Uterus (tissue), 2 donors: ENCODE results near the gene HADHB.

Source experiments
- CTCF ChIP-seq, 4 experiments: fragments of 200-600 bp in 2 of 4; fragments of 450-650 bp in 2 of 4; sonication (generic) in 2 of 4; IDR thresholded peaks; one replicate each; pipeline ENCODE4 v1.5.1; 2016 to 2019; ENCODE audit warnings: antibody characterized with exemption in 4 of 4, mild to moderate bottlenecking in 2 of 4, moderate library complexity in 1 of 4
- POLR2A ChIP-seq, 2 donors: fragments of 450-650 bp; IDR thresholded peaks; one replicate each; pipeline ENCODE4 v1.6.1; 2016; ENCODE audit warnings: antibody characterized with exemption in 2 of 2, mild to moderate bottlenecking in 1 of 2, moderate library complexity in 1 of 2

- TF ChIP-seq POLR2A (IDR thresholded peaks at IDR 0.05) (peak; percentile 11 to 61), CTCF (IDR thresholded peaks at IDR 0.05) (peak; percentile 22 to 49 (median 30))
Observed at GRCh38 chr2:26244309-26245230, at the start of gene HADHB, which contains the start of gene HADHA.
